Astrocyte of the cerebellum (primary cell): ENCODE data around the gene CHRND.
A peak's percentile ranks its signal among the peaks of the same experiment; 100 is the strongest.

Experiments used
- DNase-seq: peaks from one replicate; pipeline ENCODE4 v3.0.0-alpha.2; 2011; ENCODE audit warnings: low read depth
- H3K4me3 ChIP-seq: 2 replicates; pipeline ENCODE4 v1.5.1; 2011; ENCODE audit warnings: mild to moderate bottlenecking, low read depth, low read length, moderate library complexity
- in situ Hi-C: cut with HindIII; loops from 2 replicates; pipeline ENCODE4 v1.10.0; 2017; ENCODE audit warnings: low sequenced_read_pairs
- TF ChIP-seq, protein P1 (sequence below): IDR thresholded peaks from 2 replicates; pipeline ENCODE4 v1.5.1; 2012; ENCODE audit warnings: low read length, low read depth, moderate library complexity, mild to moderate bottlenecking; ENCODE audit errors: missing control alignments

CHRND gene

DNA sequence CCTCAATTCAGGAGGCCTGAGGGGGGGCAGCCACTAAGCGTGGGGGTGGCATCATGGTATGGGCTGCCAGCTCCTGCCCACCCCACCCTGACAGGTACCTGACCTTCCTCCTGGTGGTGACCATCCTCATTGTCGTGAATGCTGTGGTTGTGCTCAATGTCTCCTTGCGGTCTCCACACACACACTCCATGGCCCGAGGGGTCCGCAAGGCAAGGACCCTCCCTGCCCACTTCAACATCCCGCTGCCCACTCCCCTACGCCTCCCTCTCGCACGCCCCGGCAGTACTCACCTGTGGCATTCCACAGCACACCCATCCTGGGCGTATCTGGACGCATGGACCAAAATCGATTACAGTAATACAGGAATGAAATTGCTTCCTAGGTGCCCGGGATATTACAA is 17.5 kb downstream of the CHRND start:
- H3K4me3 ChIP-seq = no peak overlapping the region
- no peak for DNase-seq
- TF ChIP-seq, protein P1, sequence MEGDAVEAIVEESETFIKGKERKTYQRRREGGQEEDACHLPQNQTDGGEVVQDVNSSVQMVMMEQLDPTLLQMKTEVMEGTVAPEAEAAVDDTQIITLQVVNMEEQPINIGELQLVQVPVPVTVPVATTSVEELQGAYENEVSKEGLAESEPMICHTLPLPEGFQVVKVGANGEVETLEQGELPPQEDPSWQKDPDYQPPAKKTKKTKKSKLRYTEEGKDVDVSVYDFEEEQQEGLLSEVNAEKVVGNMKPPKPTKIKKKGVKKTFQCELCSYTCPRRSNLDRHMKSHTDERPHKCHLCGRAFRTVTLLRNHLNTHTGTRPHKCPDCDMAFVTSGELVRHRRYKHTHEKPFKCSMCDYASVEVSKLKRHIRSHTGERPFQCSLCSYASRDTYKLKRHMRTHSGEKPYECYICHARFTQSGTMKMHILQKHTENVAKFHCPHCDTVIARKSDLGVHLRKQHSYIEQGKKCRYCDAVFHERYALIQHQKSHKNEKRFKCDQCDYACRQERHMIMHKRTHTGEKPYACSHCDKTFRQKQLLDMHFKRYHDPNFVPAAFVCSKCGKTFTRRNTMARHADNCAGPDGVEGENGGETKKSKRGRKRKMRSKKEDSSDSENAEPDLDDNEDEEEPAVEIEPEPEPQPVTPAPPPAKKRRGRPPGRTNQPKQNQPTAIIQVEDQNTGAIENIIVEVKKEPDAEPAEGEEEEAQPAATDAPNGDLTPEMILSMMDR = no peak
- in situ Hi-C loops = no loop called here

GRCh38 chr2:232543928-232544631 is 18.1 kb downstream of the CHRND start:
- TF ChIP-seq, protein P1 = no peak
- in situ Hi-C loops = no loop called here
- no peak overlapping the region for H3K4me3 ChIP-seq
- DNase-seq = no peak

DNA sequence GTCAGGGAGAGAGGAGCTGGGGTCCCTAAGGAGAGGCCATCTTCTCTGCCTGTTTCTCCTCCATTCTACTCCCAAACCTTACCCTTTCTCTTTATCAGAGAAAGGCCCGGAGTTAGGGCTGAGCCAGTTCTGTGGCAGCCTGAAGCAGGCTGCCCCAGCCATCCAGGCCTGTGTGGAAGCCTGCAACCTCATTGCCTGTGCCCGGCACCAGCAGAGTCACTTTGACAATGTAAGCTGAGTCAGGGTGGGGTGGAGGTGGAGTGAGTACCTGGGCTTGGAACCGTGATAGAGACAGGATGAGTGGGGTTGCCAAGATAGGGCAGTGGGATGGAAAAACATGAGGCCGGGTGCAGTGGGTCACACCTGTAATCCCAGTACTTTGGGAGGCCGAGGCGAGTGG is 18.7 kb downstream of the CHRND start:
- TF ChIP-seq, protein P1 = no peak
- no peak overlapping the region for H3K4me3 ChIP-seq
- in situ Hi-C loops = no loop called here
- no peak for DNase-seq

DNA sequence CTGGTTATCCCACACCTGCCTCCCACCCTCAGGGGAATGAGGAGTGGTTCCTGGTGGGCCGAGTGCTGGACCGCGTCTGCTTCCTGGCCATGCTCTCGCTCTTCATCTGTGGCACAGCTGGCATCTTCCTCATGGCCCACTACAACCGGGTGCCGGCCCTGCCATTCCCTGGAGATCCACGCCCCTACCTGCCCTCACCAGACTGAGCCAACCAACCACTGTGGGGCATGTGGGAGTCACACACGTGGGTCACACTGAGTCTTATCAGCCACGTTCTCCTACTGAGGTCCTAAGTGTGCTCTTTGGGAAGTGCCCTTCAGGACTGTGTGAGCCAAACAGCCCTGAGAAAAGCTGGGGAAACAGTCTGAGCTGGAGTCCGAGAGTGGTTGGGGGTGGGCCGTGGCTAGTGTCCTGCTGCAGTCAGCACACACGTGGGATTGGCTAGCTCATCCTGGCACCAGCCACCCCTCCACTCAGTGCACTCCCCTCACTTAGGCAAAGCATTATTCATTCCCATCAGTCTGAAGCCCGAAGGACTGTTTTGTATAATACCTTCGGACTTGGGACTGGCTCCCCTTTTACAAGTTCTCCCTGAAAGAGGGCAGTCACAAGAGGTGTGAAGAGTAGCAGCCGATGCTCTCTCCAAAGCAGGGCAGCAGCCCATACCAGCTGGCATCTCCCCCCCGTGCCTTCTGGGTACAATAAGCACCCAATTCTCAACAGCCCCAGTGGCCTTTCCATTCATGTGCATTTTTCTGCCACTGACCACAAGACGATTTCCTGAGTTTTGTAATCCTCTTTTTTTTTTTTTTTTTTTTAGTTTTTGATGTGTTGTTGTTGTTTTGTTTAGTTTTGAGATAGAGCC is 19.8 kb downstream of the CHRND start:
- DNase-seq = no peak
- H3K4me3 ChIP-seq = no peak overlapping the region
- in situ Hi-C loops = no loop called here
- TF ChIP-seq, protein P1 = no peak

GRCh38 chr2:232547991-232548390 is 22.0 kb downstream of the CHRND start:
- DNase-seq = no peak
- in situ Hi-C loops = no loop called here
- TF ChIP-seq, protein P1 = no peak
- H3K4me3 ChIP-seq = no peak overlapping the region

GRCh38 chr2:232549655-232550353 is 23.8 kb downstream of the CHRND start:
- DNase-seq = no peak
- in situ Hi-C loops = no loop called here
- peak overlapping the region; percentile 69 for H3K4me3 ChIP-seq
- TF ChIP-seq, protein P1 = no peak
